ENCODE results near the gene NCLN. TPM values are rescaled to one million over a fixed set of nuclear protein-coding genes. Genes with fewer than 3 reads are reported as not detected.

NCLN gene
- total RNA-seq, 2 experiments from 2014 or later, result 55.9 to 56.8 TPM

- Mint-ChIP-seq H3K27ac (no peak overlapping the region), H3K9me3 (no peaks in the 10 kb centered on the region), H3K27me3 (peaks cover 12% of the 10 kb centered on the region), H3K4me3 (no peak overlapping the region), H3K4me1 (ENCODE audit: low read depth) (no peaks in the 10 kb centered on the region), H3K36me3 (ENCODE audit: low read depth) (no peaks in the 10 kb centered on the region)
- TF ChIP-seq CTCF (IDR thresholded peaks at IDR 0.05), result no peak
- DNase-seq (no peak), ATAC-seq (no peak)
- POLR2A ChIA-PET, result no interaction called here
- intact Hi-C loops (cut with micrococcal nuclease), result no loop called here
- CTCF ChIA-PET, result interaction anchor here (1.1 to 1.7 kb wide), 2 partner anchors 11 to 335 kb away, joined by 3 to 4 read pairs; no protein-coding TSS in a partner anchor
Observed at GRCh38 chr19:3222709-3223108, 37.0 kb downstream of the NCLN start.

GRCh38 chr19:3224346-3225168 is 38.8 kb downstream of the NCLN start, which contains the start of gene CELF5:
Gene CELF5 (plus strand): TSS chr19:3224661. CDS start chr19:3224740, 79 bp downstream.
- H3K27me3 Mint-ChIP-seq, result peaks cover 23% of the 10 kb centered on the region
- H3K4me3 Mint-ChIP-seq, result no peak within 1 kb of the TSS
- H3K27ac Mint-ChIP-seq, result no peak within 1 kb of the TSS
- H3K9me3 Mint-ChIP-seq, result no peaks in the 10 kb centered on the region
- ChIA-PET POLR2A (no interaction called here), CTCF (interaction anchor here (0.7 to 1.6 kb wide), 7 partner anchors 11 to 262 kb away, joined by 3 to 7 read pairs (median 4); no protein-coding TSS in a partner anchor)
- DNase-seq (peak; percentile 58), ATAC-seq (peak; percentile 85)
- peak; percentile 72 for TF ChIP-seq CTCF (IDR thresholded peaks at IDR 0.05)
- no peaks in the 10 kb centered on the region for H3K36me3 Mint-ChIP-seq (ENCODE audit: low read depth)
- H3K4me1 Mint-ChIP-seq (ENCODE audit: low read depth), result no peaks in the 10 kb centered on the region
- intact Hi-C loops (cut with micrococcal nuclease), result no loop called here

GRCh38 chr19:3225169-3225485 is 39.4 kb downstream of the NCLN start:
- TF ChIP-seq CTCF (IDR thresholded peaks at IDR 0.05), result no peak
- Mint-ChIP-seq H3K27ac (no peak overlapping the region), H3K36me3 (ENCODE audit: low read depth) (no peaks in the 10 kb centered on the region), H3K9me3 (no peaks in the 10 kb centered on the region), H3K4me1 (ENCODE audit: low read depth) (no peaks in the 10 kb centered on the region), H3K27me3 (peaks cover 24% of the 10 kb centered on the region), H3K4me3 (no peak overlapping the region)
- intact Hi-C loops (cut with micrococcal nuclease), result no loop called here
- ChIA-PET POLR2A (no interaction called here), CTCF (interaction anchor here (0.7 to 1.6 kb wide), 7 partner anchors 11 to 263 kb away, joined by 3 to 7 read pairs (median 4); no protein-coding TSS in a partner anchor)
- no peak for DNase-seq
- ATAC-seq, result no peak

- intact Hi-C loops (cut with micrococcal nuclease), result no loop called here
- POLR2A ChIA-PET, result no interaction called here
- Mint-ChIP-seq H3K27me3 (peaks cover 24% of the 10 kb centered on the region), H3K27ac (no peak overlapping the region), H3K36me3 (ENCODE audit: low read depth) (no peaks in the 10 kb centered on the region), H3K4me1 (ENCODE audit: low read depth) (no peaks in the 10 kb centered on the region), H3K4me3 (no peak overlapping the region), H3K9me3 (no peaks in the 10 kb centered on the region)
- CTCF ChIA-PET, result no interaction called here
- ATAC-seq (no peak), DNase-seq (no peak)
- TF ChIP-seq CTCF (IDR thresholded peaks at IDR 0.05), result no peak
Observed at GRCh38 chr19:3225677-3226093, 40.0 kb downstream of the NCLN start.

- CTCF ChIA-PET, result no interaction called here
- Mint-ChIP-seq H3K9me3 (no peaks in the 10 kb centered on the region), H3K27me3 (peaks cover 24% of the 10 kb centered on the region), H3K4me1 (ENCODE audit: low read depth) (no peaks in the 10 kb centered on the region), H3K27ac (no peak overlapping the region), H3K4me3 (no peak overlapping the region), H3K36me3 (ENCODE audit: low read depth) (no peaks in the 10 kb centered on the region)
- ATAC-seq, result no peak
- POLR2A ChIA-PET, result no interaction called here
- no peak for DNase-seq
- no peak for TF ChIP-seq CTCF (IDR thresholded peaks at IDR 0.05)
- intact Hi-C loops (cut with micrococcal nuclease), result no loop called here
Observed at GRCh38 chr19:3227054-3227626, 41.4 kb downstream of the NCLN start.
